Smooth muscle cell (in vitro differentiated cells): Measurements from ENCODE around the gene AHI1. TPM values are rescaled to one million over a fixed set of nuclear protein-coding genes. Genes with fewer than 3 reads are reported as not detected.

Experiments used
- DNase-seq: peaks from one replicate; lab custom pipeline; 2025; ENCODE audit not compliant: unreplicated experiment; lab: John Stamatoyannopoulos, UW
- H2AFZ ChIP-seq: fragments of 200-600 bp; sonication (generic); 2 replicates; pipeline ENCODE4 v1.6.0; 2016; ENCODE audit warnings: antibody characterized with exemption, low read depth, mild to moderate bottlenecking
- H3F3A ChIP-seq: fragments of 200-600 bp; sonication (generic); 2 replicates; pipeline ENCODE4 v1.6.0; 2017; ENCODE audit warnings: antibody characterized with exemption, low read depth
- H3K27ac ChIP-seq: fragments of 200-600 bp; sonication (generic); 2 replicates; pipeline ENCODE4 v1.5.1; 2016; ENCODE audit warnings: low read depth, mild to moderate bottlenecking
- H3K27me3 ChIP-seq: fragments of 200-600 bp; sonication (generic); 2 replicates; pipeline ENCODE4 v1.6.1; 2016; ENCODE audit warnings: low read depth, mild to moderate bottlenecking
- H3K36me3 ChIP-seq: fragments of 200-600 bp; sonication (generic); 2 replicates; pipeline ENCODE4 v1.5.1; 2016; ENCODE audit warnings: low read depth
- H3K4me1 ChIP-seq: fragments of 200-600 bp; sonication (generic); 2 replicates; pipeline ENCODE4 v1.5.1; 2016; ENCODE audit warnings: low read depth
- H3K4me2 ChIP-seq: fragments of 200-600 bp; sonication (generic); 2 replicates; pipeline ENCODE4 v1.6.0; 2016; ENCODE audit warnings: mild to moderate bottlenecking
- H3K4me3 ChIP-seq: fragments of 200-600 bp; sonication (generic); 2 replicates; pipeline ENCODE4 v1.5.1; 2016; ENCODE audit warnings: mild to moderate bottlenecking
- H3K79me2 ChIP-seq: fragments of 200-600 bp; sonication (generic); 2 replicates; pipeline ENCODE4 v1.6.0; 2016; ENCODE audit warnings: low read depth, mild to moderate bottlenecking
- H3K9ac ChIP-seq: fragments of 200-600 bp; sonication (generic); 2 replicates; pipeline ENCODE4 v1.6.0; 2016; ENCODE audit warnings: low read depth
- H3K9me3 ChIP-seq: fragments of 200-600 bp; sonication (generic); replicated peaks from 2 replicates; pipeline ENCODE4 v1.5.1; 2016; ENCODE audit warnings: low read depth
- H4K20me1 ChIP-seq: fragments of 200-600 bp; sonication (generic); 2 replicates; pipeline ENCODE4 v1.6.0; 2016; ENCODE audit warnings: low read depth
- CTCF ChIP-seq: fragments of 200-600 bp; sonication (generic); IDR thresholded peaks from 2 replicates; pipeline ENCODE4 v1.5.1; 2017; ENCODE audit warnings: borderline replicate concordance, mild to moderate bottlenecking, antibody characterized with exemption; ENCODE audit not compliant: insufficient read depth, poor library complexity, severe bottlenecking
- WGBS: methylation state at CpG from one replicate; pipeline ENCODE4 v1.1.7; 2016; ENCODE audit warnings: low lambda C conversion rate; 5-methylcytosine and 5-hydroxymethylcytosine counted together
- polyA plus RNA-seq: library from polyadenylated mRNA; unstranded; fragments of >200 nt; fragmentation: Nextera tagmentation; extraction: Ambion mirVana; gene quantifications from 2 replicates; pipeline ENCODE4 v1.2.1, GENCODE V29; 2016
- total RNA-seq: library from RNA; depleted of rRNA; stranded (reverse); fragments of >200 nt; gene quantifications from 2 replicates; pipeline ENCODE4 v1.2.3, GENCODE V29; 2014

AHI1 gene
- total and polyA plus RNA-seq, 2 experiments from 2014 or later = 16.0 to 18.8 TPM

- Histone ChIP-seq H3K27ac (no peak overlapping the region), H3K4me3 (no peak overlapping the region), H2AFZ (no peak overlapping the region), H3K79me2 (no peaks in the 10 kb centered on the region), H4K20me1 (no peaks in the 10 kb centered on the region), H3F3A (no peaks in the 10 kb centered on the region), H3K4me1 (no peaks in the 10 kb centered on the region), H3K9ac (no peak overlapping the region), H3K9me3 (no peaks in the 10 kb centered on the region), H3K4me2 (no peak overlapping the region), H3K27me3 (no peaks in the 10 kb centered on the region), H3K36me3 (no peaks in the 10 kb centered on the region)
- DNase-seq = no peak
- TF ChIP-seq CTCF = no peak
- WGBS = 90% methylated on average over 4 of the region's 4 CpGs
Observed at GRCh38 chr6:135304883-135305282, 192.7 kb downstream of the AHI1 start.

- H3K27ac ChIP-seq = no peak overlapping the region
- no peaks in the 10 kb centered on the region for H4K20me1 ChIP-seq
- DNase-seq = no peak
- H3F3A ChIP-seq = no peaks in the 10 kb centered on the region
- H3K4me1 ChIP-seq = no peaks in the 10 kb centered on the region
- no peaks in the 10 kb centered on the region for H3K79me2 ChIP-seq
- H3K9ac ChIP-seq = no peak overlapping the region
- no peak overlapping the region for H2AFZ ChIP-seq
- no peak overlapping the region for H3K4me2 ChIP-seq
- no peaks in the 10 kb centered on the region for H3K36me3 ChIP-seq
- H3K4me3 ChIP-seq = no peak overlapping the region
- no peaks in the 10 kb centered on the region for H3K9me3 ChIP-seq
- no peak for TF ChIP-seq CTCF
- H3K27me3 ChIP-seq = no peaks in the 10 kb centered on the region
Observed at GRCh38 chr6:135301304-135301703, 196.2 kb downstream of the AHI1 start.

GRCh38 chr6:135300576-135300975 lies 197.0 kb downstream of the AHI1 start:
- no peak for DNase-seq
- no peaks in the 10 kb centered on the region for H3K36me3 ChIP-seq
- no peaks in the 10 kb centered on the region for H3K4me1 ChIP-seq
- no peak overlapping the region for H3K4me3 ChIP-seq
- no peak overlapping the region for H3K27ac ChIP-seq
- H4K20me1 ChIP-seq = no peaks in the 10 kb centered on the region
- H3K9ac ChIP-seq = no peak overlapping the region
- no peaks in the 10 kb centered on the region for H3K9me3 ChIP-seq
- H2AFZ ChIP-seq = no peak overlapping the region
- no peak overlapping the region for H3K4me2 ChIP-seq
- no peak for TF ChIP-seq CTCF
- H3K79me2 ChIP-seq = no peaks in the 10 kb centered on the region
- no peaks in the 10 kb centered on the region for H3F3A ChIP-seq
- H3K27me3 ChIP-seq = no peaks in the 10 kb centered on the region

GRCh38 chr6:135299256-135299655 lies 198.3 kb downstream of the AHI1 start:
- no peaks in the 10 kb centered on the region for H3K27me3 ChIP-seq
- no peak for DNase-seq
- no peaks in the 10 kb centered on the region for H3K79me2 ChIP-seq
- no peaks in the 10 kb centered on the region for H3K36me3 ChIP-seq
- H3K9me3 ChIP-seq = no peaks in the 10 kb centered on the region
- H3K4me1 ChIP-seq = no peaks in the 10 kb centered on the region
- 67% methylated on average over 2 of the region's 2 CpGs for WGBS
- no peak overlapping the region for H3K9ac ChIP-seq
- no peak overlapping the region for H2AFZ ChIP-seq
- no peaks in the 10 kb centered on the region for H3F3A ChIP-seq
- TF ChIP-seq CTCF = no peak
- H3K4me2 ChIP-seq = no peak overlapping the region
- no peak overlapping the region for H3K4me3 ChIP-seq
- no peak overlapping the region for H3K27ac ChIP-seq
- H4K20me1 ChIP-seq = no peaks in the 10 kb centered on the region
